GM12875 (cell line): ENCODE results near the gene DLST.

Experiments used
- H3K4me3 ChIP-seq: one replicate; pipeline ENCODE4 v1.5.1; 2011; ENCODE audit warnings: low read depth, low read length, control low read depth
- CTCF ChIP-seq: IDR thresholded peaks from 2 replicates; pipeline ENCODE4 v1.5.1; 2011; ENCODE audit warnings: low read depth, mild to moderate bottlenecking, control low read depth, inconsistent platforms, low read length, moderate library complexity, borderline replicate concordance; ENCODE audit not compliant: insufficient read depth

The DLST gene

GRCh38 chr14:74886001-74886400 is 4.3 kb downstream of the DLST start:
- H3K4me3 ChIP-seq: no peak overlapping the region
- no peak for TF ChIP-seq CTCF

- TF ChIP-seq CTCF: no peak
- H3K4me3 ChIP-seq: no peak overlapping the region
Observed at GRCh38 chr14:74888164-74889158, 6.7 kb downstream of the DLST start.

- no peak for TF ChIP-seq CTCF
Observed at GRCh38 chr14:74890262-74890661, 8.5 kb downstream of the DLST start.

GRCh38 chr14:74891870-74892269 is 10.2 kb downstream of the DLST start:
- TF ChIP-seq CTCF: no peak
- H3K4me3 ChIP-seq: no peak overlapping the region

More at GRCh38 chr14:74890262-74890661, 8.5 kb downstream of the DLST start:
- H3K4me3 ChIP-seq: no peak overlapping the region

- no peak overlapping the region for H3K4me3 ChIP-seq
- TF ChIP-seq CTCF: no peak
Observed at GRCh38 chr14:74892745-74893144, 11.0 kb downstream of the DLST start.

- H3K4me3 ChIP-seq: peak overlapping the region; percentile 19
- no peak for TF ChIP-seq CTCF
Observed at GRCh38 chr14:74893614-74894091, 11.9 kb downstream of the DLST start.

- H3K4me3 ChIP-seq: no peak overlapping the region
- no peak for TF ChIP-seq CTCF
Observed at GRCh38 chr14:74896400-74896799, 14.7 kb downstream of the DLST start.
